ENCODE results near the gene ST3GAL4. TPM values are rescaled to one million over a fixed set of nuclear protein-coding genes. Genes with fewer than 3 reads are reported as not detected.
"Not testable (repeated sequence)": the region's sequence is repeated elsewhere in the genome, so short reads cannot be mapped to it uniquely, and the experiment has no call there.

Gene ST3GAL4
- total RNA-seq, 1 donor from 2014 or later = 15.0 TPM

DNA sequence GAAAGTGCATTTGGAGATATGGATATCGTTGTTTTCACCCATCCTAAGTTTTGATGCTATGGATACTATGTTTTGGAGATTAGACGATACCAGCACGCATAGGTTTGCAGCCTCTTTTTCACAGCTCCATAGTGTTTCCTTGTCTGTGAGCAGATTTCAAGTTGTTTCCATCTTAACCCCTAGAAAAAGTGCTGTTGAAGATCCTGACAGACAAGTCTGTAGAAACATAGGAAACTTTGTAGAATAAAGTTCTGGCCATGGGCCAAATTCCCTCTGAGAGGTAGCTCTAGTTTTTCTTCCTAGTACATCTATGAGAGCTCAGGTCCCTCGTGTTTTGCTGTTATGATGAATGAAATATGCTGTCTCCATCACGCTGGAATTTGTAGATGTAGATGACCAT, 32.4 kb downstream of the ST3GAL4 start:
- no peak for DNase-seq

DNA sequence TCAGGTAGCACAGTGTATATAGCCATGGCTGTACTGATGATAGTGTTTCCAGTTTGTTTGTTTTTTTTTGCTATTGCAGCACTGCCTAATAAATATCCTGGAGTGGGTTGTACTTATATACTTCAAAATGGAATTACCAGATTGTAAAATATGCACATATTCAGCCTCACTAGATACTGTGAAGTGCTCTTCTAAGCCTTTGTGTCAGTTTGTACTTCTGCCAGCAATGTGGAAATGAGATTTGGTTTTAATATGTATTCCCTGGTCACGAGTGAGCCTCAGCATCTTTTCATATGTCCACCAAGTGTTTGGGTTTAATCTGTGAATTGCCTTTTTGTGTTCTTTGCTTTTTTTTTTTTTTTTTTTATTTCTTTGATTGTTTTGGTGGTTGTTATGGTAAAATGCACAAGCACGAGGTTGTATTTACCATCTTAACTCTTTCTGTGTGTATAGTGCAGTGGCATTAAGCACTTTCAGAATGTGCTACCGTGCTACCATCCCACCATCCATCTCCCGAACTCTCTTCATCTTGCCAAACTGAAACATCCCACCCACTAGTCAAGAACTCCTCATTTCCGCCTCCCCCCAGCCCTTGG, 34.9 kb downstream of the ST3GAL4 start:
- DNase-seq = no peak

DNA sequence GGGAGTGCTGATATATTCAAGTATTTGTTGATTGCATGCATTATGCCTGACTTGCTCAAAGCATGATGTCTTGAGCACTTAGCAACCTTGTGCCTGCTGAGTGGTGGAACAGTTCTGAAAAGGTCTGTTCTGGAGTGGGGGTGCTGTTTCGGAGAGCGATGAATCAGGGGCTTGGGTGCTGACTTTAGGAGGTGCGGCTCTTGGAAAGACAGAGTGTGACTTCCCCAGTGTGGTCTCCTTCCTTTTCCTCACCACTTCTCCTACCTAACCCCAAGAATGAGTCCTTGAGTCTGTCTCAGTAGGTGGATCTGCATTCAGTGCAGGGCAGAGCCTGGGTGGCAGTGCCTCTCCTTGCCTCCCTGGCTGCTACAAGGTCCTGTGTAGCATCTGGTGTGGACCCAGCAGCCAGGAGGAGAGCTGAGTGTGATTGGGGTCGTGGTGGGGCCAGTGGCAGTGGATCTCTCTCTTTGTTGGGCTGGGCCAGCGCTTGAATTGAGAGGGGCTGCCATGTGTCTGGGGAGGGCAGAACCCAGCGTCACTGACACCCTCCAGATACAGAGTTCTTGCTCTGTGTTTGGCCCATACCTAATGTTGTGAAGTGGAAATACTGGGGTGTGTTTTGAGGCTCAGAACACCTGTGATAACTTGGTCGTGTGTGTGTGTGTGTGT, 35.9 kb downstream of the ST3GAL4 start:
- no peak for DNase-seq

DNA sequence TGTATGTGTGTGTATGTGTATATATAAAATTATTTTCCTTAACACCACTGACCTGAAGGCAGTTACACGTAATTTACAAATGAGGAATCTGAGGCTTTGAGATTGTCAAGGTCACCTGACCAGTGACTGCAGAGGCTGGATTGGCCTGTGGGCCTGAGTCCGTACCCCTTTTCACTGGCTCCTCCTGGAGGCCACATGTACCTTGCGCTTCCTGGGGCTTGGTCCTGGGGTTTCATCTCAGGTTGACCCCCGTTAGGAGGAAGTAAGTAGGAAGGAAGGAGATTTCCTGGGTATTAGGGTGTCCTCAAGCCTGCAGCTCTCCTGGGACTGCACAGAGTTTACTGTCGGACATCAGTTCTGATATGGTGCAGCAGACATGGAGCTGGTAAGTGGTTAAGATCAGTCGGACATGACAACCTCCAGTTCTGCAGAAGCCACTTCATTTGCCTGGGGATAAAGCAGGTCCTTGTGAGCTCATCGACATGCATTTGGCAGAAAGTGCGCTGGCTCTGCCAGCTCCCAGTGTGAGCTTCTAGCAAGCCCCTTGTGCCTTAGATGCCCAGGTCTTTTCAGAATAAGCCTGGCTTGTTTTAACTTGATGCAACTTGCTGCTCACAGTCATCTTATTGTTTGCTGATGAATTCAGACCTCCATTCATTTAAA, 36.6 kb downstream of the ST3GAL4 start:
- DNase-seq = peak; percentile 24

DNA sequence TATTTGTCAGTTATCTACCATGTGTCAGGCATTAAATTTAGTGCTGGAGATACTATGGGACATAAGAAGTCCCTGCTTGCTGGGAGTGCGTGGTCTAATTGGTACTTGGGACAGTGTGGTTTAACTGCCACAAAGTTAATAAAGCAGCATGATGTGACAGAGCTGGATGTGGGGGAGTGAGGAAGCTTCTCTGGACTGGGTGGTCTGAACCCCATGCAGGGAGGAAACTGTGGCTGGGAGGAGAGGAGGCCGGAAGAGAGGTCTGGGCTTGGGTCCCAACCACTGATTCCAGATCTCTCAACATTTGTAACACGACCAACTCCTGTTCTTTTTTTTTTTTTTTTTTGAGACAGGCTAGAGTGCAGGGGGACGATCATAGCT, 37.1 kb downstream of the ST3GAL4 start:
- no peak for DNase-seq

DNA sequence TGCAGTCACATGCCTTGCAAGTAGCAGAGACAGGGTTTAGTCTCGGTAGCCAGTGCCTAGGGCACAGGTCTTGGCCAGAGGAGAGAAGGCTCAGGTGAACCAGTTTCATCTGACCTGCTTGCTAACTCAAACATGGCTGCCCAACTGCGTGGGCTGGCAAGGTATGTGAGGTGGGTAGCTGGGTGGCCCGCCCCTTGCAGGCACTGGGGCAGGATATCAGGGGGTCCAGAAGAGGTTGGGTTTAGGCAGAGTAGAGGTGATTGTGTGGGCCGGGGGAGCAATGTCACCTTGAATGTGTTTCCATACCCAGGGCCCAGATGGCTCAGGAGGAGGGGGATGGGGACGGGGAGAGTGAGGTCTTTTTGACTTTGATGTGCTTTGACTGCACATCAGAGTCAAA, 37.7 kb downstream of the ST3GAL4 start:
- DNase-seq = no peak

DNA sequence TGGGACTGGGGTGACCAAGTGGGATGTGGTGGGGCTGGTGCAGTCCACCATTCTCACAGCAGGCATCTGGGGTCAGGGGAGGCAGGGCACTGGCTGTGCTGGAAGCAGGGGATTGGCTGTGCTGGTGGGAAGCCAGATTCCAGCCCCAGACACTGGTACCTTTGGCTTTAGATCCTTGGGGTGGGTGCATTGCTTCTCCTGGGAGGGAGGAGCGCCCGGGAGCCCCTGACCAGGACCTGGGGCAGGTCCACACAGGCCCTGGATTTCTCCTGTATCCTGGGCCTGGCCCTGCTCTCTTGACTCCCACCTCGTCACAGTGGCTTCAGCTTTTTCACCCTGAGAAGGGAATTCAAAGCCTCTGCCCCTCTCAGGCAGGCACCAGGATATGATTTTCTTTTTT, 38.5 kb downstream of the ST3GAL4 start:
- DNase-seq = no peak

DNA sequence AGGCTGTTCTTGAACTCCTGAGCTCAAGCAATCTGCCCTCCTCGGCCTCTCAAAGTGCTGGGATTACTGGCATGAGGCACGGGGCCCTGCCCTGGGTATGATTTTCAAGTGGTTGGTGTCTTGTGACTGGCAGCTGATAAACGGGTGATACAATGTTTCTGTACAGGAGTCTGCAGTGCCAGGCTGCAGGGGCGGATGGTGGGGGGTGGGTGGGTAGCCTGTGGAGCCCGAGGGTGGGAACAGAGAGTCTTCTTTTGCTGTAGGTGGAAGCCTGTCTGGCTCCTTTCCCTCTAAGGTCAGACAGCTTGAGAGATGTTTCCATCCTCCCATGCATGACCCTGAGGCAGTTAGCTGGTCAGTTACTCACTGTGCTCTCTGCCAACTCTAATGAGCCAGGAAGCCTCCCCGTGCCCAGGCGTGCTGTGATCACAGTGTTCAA, 39.2 kb downstream of the ST3GAL4 start:
- peak; percentile 12 for DNase-seq

DNA sequence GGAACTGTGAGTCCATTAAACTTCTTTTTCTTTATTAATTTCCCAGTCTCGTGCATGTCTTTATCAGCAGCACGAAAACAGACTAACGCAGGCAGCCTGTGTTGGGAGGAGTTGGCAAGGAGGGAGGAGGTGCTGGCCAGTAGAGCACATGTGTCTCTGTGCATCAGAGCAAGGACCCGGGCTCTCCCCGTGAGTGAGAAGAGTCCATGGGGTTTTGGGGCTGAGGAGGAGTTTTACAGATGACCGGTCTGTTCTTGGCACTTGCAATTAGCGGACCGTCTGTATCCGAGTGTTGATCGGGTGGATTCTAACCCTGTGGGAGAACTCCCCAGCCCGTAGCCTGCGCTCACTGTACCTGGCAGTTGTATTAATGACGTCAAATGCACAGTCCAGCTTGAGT, 40.3 kb downstream of the ST3GAL4 start:
- not testable (repeated sequence) for DNase-seq

DNA sequence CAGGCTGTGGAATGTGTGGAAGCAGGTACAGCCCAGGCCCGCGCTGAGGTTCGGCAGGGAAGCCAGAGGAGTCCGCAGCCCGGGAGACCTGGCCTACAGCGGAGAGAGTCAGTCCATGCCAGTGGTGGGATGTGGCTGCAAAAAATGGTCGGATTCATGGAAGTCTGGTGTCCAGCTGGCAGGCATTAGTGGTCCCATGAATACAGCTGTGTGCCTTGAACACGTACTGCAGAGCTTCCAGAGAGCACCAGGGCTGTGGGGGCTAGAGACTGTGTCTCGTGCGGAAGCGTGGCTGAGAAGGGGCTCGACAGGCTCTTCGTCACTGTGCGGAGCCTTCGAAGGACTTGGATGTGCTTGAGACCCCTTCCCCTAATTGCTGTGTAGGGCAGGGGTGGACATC, 40.8 kb downstream of the ST3GAL4 start:
- DNase-seq = not testable (repeated sequence)

DNA sequence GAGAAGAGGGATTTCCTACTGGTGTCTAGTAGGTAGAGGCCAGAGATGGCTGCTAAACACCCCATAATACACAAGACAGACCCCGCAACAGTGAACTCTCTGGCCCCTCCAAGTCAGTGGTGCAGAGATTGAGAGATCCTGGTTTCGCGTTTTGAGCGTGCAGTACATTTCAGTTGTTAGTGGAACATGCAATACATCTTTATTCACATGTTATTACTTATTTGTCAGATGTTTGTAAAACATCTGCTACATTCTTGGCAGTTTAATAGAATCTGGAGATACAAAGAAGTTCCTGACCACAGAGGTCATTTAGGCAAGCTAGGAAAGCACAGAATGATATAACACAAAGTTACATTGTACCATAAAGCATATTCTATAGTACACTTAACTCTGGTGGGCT, 41.5 kb downstream of the ST3GAL4 start:
- DNase-seq = no peak

DNA sequence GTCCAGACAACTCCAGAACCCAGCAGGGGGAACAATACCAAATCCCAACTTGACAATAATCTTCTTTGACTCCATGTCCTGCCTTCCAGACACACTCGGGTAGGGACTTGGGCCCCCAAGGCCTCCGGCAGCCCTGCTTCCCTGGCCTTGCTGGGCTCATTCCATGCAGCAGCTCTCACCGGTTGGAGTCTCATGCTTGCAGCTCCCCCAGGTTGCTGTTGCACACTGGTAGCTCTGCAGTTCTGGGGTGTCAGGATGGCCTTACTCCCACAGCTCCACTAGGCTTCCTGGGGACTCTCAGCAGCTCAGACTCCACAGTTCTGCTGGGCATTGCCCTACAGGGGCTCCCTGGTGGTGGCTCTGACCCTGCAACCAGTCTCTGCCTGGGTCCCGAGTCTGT, 42.8 kb downstream of the ST3GAL4 start:
- DNase-seq = no peak

DNA sequence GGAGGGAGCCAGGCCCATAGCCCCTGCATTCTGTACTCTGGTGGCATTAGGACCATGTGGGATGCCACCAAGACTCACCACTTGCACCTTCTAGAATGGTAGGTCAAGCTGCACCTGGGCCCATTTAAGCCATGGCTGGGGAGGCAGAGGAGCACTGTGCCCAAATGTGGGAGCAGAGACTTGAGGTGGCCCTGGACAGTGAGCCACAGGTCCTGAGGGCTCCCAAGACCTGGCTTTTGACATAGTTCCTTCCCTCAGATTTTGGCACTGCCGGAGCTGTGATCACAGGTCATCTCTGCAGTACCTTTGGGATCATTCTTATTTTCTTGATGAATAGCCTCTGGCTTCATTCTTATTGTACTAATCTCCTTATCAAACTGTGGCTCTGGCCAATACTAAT, 43.2 kb downstream of the ST3GAL4 start:
- no peak for DNase-seq

DNA sequence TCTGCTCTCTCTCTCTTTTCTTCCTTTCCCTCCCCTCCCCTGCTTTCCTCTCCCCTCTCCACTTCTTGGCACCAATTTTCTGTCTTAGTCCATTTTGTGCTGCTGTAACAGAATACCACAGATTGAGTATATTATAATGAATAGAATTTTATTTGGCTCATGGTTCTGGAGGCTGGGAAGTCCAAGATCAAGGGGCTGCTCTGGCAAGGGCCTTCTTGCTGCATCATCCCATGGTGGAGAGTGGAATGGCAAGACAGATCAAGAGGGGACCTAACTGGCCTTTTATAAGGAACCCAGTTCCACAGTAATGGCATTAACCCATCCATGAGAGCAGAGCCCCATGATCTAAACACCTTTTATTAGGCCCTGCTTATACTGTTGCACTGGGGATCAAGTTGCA, 44.5 kb downstream of the ST3GAL4 start:
- DNase-seq = no peak

DNA sequence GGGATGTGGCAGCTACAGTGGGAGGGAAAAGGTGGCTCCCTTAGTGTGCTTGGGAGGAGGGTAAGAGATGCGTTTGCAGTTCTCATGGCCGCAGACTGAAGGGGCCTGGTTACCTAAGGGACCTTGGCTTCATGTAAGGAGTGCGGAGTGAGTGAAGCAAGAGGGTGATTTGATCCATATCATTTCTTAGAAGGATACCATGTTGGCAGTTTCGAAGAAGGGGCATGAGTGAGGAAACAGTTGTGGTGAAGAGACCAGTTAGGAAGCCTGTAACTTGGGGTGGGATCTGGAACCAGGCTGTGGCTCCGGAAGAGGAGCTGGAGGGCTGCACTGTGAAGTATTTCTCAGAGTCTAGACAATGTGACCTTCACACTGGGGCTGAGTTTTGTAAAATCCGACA, 45.0 kb downstream of the ST3GAL4 start:
- no peak for DNase-seq

DNA sequence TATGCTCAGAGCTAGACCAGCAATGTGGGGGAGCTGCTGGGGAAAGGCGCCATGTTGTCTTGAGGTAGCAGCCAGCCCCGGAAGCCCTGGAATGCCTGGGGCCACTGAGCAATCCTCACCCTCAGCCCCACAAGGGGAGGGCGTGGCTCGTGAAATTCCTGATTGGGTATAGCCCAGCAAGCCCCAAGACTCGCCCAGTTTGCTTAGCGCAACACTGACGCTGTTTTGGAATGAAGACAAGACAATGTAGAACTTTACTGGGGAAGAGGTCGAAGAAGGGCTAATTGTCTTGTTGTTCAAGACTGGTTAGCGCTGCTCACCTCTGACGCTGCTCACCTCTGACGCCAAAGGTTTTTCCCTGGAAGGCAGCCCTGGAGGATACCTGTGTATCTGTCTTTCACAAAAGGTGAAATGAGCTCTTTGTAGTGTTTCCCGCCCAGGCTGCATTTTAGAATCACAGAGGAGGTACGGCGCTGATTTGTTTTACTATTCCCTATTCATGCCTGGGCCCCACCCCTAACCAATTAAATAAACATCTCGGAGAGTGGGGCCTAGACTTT, 47.6 kb downstream of the ST3GAL4 start:
- DNase-seq = no peak

DNA sequence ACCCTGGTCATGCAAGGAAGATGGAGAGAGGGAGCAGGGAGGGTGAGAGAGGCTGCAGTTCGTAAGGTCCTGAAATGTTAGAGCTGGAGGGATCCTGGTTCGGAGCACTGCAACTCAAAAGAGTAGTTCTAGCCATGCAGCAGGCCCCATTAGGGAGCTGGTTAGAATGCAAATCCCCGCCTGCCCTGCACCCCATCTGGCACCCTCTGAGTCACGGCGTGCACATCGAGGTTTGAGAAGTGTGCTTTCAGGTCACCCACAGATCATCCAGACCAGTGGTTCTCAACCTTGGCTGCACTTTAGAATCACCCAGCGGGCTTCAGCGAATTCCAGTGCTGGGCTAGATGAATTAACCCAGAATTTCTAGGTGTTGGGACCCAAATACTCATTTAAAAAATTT, 48.2 kb downstream of the ST3GAL4 start:
- DNase-seq = no peak

DNA sequence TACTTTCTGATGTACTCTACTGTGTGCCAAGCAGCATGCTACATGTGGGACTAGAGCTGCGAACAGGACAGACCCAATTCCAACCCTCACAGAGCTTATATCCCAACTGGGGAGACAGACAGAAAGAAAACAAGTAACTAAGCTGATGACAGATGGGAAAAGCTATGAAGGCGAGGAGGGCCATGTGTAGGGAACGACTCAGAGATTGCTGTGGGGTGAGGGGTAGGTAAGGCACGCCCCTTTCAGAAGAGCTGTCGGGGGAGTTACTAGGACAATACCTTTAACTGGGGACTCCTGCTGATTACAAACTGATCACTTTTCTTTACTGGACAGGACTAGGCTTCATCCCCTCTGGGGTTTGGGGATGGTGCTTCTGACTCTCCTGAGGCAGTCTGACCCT, 48.9 kb downstream of the ST3GAL4 start:
- DNase-seq = no peak

DNA sequence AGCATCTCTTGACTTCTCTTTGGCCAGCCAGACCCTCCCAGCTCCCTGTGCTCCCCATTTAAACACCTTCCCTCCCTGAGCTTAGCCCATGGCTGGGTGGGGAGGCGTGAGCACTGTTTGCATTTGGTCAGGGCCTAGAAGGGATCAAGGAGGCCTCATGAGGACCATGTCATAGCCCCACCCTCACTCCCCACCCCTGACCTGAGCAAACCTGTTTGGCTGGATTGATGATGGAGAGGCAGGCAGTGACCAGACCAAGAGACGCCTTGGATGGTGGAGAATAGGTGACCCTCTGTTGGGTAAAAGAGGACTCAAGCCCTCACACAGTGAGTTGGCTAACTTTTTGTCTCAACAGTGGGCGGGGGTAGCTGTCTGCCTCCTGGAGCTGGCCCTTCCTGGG, 49.9 kb downstream of the ST3GAL4 start:
- DNase-seq = no peak

DNA sequence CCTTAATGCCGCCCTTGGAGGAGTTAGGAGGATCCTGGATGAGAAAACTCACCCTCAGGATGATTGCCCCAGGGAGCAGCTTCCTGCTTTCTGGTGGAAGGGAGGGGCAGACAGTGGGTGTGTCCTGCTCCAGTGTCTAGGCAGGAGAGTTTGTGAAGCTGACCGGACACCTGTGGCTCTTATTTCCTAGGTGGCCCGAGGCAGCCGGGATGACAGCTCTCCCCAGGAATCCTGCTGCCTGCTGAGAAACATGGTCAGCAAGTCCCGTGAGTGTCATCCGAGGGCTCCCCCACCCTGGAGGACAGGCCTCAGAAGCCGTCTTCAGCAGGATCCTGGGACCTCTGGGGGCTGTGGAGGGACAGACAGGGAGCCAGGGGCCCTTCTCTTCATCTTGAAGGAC, 50.4 kb downstream of the ST3GAL4 start:
- no peak for DNase-seq

DNA sequence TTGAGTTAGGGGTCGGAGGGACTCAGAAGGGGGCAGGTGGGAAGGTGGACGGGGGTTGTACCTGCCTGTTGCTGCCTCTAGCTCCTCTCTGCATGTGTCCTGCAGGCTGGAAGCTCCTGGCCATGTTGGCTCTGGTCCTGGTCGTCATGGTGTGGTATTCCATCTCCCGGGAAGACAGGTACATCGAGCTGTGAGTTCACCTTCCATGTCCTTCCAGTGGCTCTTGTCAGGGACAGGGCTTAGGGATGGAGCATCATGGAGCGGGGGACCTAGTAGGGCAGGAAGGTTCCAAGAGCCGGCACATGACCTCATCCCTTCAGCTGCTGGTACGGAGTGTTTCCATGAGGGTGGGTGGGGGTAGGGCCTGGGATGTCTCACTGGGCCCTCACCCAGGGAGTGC, 50.9 kb downstream of the ST3GAL4 start:
- DNase-seq = no peak

DNA sequence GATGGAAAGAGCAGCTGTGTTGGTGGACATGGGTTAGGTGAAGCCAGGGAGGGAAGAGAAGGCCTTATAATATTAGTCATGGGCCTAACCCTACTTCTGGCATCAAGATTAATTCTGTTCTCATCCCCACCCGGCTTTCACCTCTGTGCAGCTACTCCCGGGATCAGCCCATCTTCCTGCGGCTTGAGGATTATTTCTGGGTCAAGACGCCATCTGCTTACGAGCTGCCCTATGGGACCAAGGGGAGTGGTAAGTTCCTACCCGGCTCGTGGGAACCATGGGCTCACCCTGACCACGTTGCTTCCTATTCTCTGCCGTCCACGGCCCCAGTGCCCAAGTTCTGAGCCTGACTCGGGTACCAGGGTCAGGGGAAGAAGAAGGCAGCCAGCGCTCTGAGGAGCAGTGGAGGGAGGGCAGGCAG, 51.6 kb downstream of the ST3GAL4 start:
- DNase-seq = no peak

DNA sequence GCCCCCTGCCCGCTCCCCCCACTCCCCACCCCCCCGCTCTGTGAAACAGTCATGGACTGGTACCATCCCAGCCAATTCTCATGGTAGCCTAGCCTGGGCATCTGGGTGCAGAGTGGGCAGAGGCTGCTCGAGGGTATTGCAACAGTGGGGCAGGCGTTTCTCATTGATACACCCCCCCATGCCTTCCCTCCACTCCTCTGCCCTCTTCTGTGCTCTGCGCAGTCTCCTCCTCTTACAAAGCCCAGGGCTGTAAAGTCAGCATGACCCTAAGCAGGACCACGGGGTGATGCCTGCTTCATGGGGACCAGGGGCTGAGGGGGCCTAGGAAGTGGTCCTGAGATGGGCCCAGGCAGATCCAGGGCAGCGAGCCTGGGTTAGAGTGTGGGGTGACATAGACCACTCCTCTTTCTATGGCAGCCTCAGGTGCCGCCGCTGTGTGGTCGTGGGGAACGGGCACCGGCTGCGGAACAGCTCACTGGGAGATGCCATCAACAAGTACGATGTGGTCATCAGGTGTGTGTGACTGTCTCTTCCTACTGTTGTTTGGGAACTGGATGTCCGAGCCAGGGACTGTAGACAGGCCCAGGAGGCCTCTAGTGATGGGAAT, 52.3 kb downstream of the ST3GAL4 start:
- DNase-seq = no peak
